C4-2B (cell line): ENCODE data around the gene AGBL3.

Experiments
- H3K27ac ChIP-seq: fragments of 450-650 bp; 2 replicates; pipeline ENCODE4 v1.5.1; 2017
- CTCF ChIP-seq: fragments of 450-650 bp; conservative IDR thresholded peaks from 2 replicates; pipeline ENCODE4 v1.5.1; 2017; ENCODE audit warnings: mild to moderate bottlenecking
- ZFX ChIP-seq: fragments of 450-650 bp; IDR thresholded peaks from 2 replicates; pipeline ENCODE4 v1.6.1; 2017

Gene AGBL3

GRCh38 chr7:135077642-135078041 is 91.3 kb downstream of the AGBL3 start:
- TF ChIP-seq CTCF (no peak), ZFX (no peak)
- H3K27ac ChIP-seq, result no peak overlapping the region

GRCh38 chr7:135078051-135078450 is 91.7 kb downstream of the AGBL3 start:
- no peak overlapping the region for H3K27ac ChIP-seq
- TF ChIP-seq ZFX (no peak), CTCF (no peak)

- H3K27ac ChIP-seq, result no peak overlapping the region
- TF ChIP-seq ZFX (no peak), CTCF (no peak)
Observed at GRCh38 chr7:135079068-135079467, 92.8 kb downstream of the AGBL3 start.

GRCh38 chr7:135083005-135083404 is 96.7 kb downstream of the AGBL3 start:
- TF ChIP-seq ZFX (no peak), CTCF (no peak)
- H3K27ac ChIP-seq, result no peak overlapping the region

GRCh38 chr7:135088566-135088965 is 102.3 kb downstream of the AGBL3 start:
- H3K27ac ChIP-seq, result no peak overlapping the region
- TF ChIP-seq CTCF (no peak), ZFX (no peak)

GRCh38 chr7:135091717-135092116 is 105.4 kb downstream of the AGBL3 start:
- TF ChIP-seq CTCF (no peak), ZFX (no peak)
- no peak overlapping the region for H3K27ac ChIP-seq

GRCh38 chr7:135094472-135095237 is 108.3 kb downstream of the AGBL3 start:
- H3K27ac ChIP-seq, result peak overlapping the region; percentile 70; the same call in 1 of the 2 replicates
- TF ChIP-seq ZFX (no peak), CTCF (no peak)
